Hematopoietic multipotent progenitor cell treated with erythropoietin and hydrocortisone succinate and interleukin-3 and kit ligand, for 8 days (in vitro differentiated cells): ENCODE results near the gene CTDP1.

Experiments
- DNase-seq: peaks from one replicate; pipeline ENCODE4 v3.0.0-alpha.2; 2015

The CTDP1 gene, protein sequence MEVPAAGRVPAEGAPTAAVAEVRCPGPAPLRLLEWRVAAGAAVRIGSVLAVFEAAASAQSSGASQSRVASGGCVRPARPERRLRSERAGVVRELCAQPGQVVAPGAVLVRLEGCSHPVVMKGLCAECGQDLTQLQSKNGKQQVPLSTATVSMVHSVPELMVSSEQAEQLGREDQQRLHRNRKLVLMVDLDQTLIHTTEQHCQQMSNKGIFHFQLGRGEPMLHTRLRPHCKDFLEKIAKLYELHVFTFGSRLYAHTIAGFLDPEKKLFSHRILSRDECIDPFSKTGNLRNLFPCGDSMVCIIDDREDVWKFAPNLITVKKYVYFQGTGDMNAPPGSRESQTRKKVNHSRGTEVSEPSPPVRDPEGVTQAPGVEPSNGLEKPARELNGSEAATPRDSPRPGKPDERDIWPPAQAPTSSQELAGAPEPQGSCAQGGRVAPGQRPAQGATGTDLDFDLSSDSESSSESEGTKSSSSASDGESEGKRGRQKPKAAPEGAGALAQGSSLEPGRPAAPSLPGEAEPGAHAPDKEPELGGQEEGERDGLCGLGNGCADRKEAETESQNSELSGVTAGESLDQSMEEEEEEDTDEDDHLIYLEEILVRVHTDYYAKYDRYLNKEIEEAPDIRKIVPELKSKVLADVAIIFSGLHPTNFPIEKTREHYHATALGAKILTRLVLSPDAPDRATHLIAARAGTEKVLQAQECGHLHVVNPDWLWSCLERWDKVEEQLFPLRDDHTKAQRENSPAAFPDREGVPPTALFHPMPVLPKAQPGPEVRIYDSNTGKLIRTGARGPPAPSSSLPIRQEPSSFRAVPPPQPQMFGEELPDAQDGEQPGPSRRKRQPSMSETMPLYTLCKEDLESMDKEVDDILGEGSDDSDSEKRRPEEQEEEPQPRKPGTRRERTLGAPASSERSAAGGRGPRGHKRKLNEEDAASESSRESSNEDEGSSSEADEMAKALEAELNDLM

DNA sequence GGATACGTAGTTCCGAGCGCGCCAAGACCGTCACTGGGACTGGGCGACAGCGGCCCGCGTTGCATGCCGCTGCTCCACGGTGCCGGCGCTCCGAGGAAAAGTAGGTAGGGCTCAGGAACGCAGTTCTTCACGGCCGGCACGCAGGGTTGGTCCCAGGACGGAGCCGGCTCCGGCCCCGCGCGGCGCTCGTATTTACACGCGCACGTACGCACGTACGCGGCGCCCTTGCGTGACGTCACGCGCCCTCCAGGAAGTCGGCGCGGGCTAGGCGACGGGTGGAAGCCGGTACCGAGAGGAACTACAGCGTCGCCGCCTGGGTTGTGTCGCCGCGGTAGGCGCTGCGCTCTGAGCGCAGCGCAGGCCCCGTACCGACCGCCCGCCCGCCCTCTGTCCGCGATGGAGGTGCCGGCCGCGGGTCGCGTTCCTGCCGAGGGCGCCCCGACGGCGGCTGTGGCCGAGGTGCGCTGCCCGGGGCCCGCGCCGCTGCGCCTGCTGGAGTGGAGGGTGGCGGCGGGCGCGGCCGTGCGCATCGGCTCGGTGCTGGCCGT lies at the start of gene CTDP1:
Gene CTDP1, plus strand, starts transcription at position 252 of the 548 bp plus-strand sequence. Its CDS starts 145 bp downstream, at position 397.
- DNase-seq: peak; percentile 91

DNA sequence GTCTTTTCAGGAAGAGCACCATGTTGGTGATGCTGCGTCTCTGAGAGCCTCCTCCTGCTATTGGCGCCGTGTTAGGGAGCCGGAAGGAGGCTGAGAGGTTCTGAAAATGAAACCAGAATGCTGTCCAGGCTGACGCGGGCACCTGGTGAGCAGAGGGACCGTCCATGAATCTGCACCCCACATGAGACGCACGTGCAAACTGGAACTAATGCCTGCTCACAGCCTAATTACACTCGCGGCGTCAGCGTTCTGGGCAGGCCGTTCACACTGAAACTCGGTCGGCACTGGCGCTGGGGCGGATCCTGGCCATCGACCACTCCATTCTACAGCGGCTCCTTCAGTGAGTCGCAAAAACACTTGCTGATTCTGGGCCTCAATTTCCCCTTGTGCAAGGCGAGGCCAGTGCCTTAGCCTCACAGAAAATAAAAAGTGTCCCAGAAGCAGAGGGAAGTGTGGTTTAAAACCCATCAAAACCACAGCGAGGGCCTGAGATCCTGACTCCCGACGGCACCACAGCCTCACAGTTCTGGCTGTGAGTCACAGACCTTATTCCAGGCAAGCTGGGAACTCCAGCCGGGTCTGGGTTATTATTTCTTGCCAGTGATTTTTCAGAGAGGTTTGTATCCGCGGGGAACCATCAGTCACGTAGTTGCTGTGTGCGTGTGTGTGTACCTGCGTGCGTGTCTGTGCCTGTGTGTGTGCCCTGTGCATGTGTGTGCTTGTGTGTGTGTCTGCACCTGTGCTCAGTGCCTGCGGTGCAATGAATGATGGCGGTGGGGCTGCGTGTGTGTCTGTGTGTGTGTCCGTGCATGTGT lies 49.1 kb upstream of the CTDP1 start:
- no peak for DNase-seq

DNA sequence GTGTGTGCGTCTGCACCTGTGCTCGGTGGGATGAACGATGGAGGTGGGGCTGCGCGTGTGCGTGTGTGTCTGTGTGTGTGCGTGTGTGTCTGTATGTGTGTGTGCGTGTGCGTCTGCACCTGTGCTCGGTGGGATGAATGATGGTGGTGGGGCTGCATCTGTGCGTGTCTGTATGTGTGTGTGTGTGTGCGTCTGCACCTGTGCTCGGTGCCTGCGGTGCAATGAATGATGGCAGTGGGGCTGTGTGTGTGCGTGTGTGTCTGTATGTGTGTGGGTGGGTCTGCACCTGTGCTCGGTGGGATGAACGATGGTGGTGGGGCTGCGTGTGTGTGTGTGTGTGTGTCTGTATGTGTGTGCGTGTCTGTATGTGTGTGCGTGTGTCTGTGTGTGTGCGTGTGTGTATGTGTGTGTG lies 48.5 kb upstream of the CTDP1 start:
- DNase-seq: no peak

DNA sequence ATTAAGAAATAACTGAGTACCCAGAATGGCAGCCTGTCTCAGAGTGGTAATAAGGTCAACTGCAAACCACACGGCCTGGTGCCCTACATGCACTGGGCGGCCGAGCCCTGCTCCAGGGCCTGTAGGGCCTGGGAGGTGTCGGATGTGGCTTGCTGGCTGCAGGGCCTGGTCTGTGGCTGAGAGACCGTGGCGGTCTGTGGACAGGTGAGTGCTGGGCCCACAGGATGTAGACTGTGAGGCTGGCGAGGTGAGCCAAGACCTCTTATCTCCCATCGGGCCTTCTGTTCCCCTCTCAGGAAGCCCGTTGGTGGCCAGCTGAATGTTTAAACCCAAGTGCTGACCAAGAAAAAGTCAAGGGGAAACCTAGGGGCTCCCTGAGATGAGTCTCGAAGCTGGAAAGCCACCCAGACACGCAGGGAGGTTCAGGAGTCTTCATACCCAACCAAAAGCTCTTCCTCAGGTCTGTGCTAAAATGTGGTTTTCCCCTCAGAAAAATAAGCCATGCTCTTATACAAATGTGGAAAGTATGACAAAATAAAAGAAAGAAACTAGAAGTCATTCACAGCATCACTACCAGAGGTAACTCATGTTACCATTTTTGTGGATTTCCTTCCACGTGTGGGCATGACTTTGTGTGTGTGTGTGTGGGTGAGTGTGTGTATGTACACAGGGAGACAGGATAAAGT lies 47.7 kb upstream of the CTDP1 start:
- no peak for DNase-seq

DNA sequence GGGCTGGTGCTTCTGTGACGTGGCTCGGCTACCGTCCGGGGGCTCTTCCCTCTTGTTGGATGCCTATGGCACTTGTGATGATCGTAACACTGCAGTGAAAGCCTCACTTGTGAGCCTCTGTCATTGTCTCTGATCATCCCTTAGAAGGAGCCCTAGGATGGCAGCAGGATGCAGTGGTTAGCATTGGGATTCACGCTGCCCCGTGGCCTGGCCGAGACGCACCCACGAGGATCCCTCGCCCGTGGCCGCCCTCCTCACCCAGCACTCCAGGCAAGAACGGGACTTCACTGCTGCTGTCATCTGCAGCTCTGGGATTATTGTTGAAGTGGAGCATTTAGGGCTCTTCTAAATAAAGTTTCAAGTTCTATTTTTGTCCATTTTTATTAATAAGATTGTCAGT lies 46.8 kb upstream of the CTDP1 start:
- no peak for DNase-seq

DNA sequence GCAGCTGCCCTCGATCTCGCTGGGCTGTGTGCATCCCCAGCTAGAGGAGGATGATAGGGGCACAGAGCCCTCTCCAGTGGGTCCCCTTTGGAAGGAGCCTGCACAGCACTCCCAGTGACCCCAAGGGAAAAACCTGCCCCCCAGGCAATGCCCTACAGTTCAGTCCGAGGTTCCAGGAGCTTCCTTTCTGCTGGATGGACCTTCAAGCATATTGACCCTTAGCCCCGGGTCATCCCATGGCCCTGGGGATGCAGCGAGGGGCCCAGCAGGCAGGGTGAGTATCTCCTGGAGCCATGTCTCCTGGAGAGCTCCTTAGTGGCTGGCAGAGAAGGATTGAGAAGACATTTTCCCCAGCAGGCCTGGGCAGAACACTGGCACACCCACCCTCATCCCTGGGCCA lies 45.4 kb upstream of the CTDP1 start:
- no peak for DNase-seq

DNA sequence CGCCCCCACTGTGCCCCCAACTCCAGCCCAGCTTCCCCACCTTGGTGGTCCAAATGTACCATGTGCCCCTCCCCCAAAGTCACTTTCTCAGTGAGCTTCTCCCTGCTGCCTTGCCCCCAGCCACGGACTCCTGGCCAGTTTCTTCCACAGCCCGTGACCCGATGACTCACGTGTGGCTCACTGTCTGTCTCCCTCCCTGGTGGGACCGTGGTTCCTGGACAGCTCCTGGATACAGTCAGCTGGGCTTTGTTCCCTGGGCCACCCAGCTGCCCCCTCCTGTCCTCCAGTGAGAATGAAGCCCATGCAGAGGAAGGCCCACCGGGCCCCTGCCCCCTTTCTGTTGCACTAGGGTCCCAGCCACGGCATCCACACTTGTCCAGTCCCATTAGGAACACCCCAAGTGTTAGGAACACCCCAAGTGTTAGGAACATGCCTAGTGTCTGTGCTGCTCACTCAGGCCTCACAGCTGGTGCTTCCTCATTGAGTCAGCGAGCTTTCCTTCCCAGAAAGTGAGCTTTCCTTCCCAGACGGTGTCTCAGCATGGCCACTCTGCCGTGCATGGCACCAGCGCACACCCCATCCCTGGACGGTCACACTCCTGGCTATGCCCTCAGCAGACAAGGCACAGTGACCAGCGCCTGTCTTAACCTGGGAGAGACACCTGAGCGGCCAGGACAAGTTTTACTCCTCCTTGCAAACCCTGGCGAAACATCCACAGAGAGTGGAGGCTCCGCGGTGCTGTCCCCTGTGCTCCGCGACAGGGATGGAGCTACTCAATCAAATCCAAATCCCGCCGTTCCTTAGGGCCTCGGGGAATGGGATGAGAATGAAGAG lies 44.8 kb upstream of the CTDP1 start:
- DNase-seq: no peak

DNA sequence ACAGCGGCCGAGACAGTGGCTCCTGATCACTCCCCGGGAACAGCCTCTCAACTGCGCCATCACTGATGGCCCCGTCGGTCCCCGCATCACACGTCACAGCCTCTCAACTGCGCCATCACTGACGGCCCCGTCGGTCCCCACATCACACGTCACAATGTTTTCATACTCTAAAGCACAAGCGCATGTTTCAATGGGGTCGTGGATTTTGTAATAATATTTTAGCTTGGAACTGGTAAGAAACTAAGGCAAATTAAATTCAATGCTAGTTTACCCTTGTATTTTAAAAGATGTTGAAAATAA lies 44.2 kb upstream of the CTDP1 start:
- no peak for DNase-seq

DNA sequence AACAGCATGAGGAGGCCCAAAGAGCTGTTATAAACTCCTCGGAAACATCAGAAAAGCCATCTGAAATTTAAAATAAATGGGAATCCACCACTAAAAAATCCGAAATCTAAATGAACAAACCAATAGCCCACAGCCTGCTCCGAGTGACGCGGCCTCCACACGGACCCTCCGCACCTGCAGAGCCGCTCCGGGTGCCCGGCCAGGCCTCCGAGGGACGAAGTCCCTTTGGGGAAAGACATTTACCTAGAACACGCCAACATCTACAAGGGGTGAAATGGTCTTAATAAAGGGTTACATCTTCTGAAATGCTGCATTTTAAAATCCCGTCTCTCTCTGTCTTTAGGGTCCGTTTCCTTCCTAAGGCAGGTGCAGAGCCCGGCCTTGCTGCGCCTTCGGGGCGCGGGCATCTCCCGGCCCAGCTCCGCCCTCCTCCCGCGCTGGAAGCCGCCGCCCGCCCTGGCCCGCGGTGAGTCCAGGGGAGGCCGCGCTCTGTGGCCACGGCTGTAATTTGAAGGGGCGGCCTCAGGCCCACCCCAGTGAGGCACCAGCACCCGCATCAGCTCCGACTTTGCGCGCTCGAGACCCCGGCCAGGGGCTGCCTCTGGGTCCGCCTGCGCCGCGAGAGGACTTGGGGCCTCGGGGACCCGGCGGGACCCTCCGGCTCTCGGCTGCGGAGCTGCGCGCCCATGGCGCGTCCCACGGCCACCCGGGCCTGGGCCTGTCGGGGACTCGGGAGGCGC lies 42.3 kb upstream of the CTDP1 start:
- DNase-seq: no peak

DNA sequence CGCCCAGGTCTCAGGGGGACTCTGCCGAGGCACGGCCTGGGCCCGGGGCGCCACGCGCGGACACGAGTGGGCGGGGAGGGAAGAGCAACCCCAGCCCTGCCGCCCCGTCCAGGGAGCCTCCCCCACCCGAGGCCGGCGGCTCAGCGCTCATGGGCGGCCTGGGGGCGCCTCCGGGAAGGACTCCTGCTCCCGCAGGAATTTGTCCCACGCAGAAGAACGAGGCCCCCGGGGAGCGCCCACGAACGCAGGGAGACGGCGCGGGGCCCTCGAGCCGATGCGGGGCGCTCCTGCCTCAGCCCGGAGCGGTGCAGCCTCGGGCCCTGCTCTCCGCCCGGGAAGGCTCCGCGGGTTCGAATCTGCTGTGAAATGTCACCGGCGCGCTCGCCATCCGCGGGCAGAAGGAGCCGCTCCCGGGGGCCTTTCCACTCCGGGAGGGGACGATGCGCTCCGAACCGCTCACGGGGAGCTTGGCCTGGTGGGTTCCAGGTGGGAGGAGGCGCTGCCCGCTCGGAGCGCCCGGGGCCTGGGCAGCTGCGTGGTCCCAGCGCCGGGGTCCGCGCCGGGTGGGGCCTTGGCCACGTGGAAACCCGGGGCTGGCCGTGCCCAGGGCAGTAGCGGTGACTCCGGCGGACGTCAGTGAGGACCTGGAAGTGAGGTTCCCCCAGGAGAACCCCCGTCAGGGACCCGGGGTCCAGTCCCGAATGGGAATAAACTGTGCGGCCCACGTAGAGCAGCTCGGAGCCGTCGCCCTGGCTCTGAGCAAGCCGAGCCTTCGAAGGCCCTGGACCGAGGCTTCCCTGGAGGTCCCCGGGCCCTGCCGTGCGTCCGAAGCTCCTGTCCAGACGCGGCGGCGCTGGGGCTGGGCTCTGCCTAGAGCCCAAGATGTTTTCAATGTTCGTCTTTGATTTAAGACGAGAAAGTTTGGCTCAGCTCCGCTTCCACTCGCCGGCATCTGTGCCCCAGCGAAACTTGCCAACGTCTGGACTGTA lies 41.4 kb upstream of the CTDP1 start:
- DNase-seq: no peak

DNA sequence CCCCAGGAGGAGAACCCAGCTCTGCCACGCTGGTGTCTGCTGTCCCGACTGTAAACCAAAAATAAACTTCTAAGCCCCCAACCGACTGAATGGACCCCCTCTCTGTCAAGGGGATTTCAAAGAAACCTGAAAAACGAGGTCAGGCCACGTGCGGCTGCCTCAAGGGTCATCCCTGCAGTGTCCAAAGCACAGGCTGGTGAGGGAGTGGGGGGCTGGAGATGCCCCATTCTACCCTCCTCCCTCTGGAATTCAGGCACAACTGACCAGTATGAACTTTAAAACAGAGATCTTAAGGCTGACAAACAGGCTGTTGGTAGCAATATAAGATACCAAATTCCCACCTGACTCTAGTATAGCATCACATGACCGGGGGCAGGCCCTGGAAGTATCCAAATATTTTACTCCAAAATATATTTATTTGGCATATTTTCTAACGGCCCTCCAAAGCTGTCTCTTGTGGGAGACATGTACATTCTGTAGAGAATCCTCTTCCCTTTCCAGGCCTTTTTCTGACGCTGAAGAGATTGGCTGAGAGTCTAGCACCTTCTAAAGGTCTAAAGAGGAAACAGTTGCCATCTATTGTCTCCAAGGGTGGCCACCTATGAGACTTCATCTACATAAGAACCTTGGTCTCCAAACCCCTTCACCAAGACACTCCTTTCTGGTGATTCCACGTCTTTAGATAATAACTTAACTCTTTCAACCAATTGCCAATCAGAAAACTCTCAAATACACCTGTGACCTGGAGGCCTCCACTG lies 40.4 kb upstream of the CTDP1 start:
- DNase-seq: peak; percentile 31

DNA sequence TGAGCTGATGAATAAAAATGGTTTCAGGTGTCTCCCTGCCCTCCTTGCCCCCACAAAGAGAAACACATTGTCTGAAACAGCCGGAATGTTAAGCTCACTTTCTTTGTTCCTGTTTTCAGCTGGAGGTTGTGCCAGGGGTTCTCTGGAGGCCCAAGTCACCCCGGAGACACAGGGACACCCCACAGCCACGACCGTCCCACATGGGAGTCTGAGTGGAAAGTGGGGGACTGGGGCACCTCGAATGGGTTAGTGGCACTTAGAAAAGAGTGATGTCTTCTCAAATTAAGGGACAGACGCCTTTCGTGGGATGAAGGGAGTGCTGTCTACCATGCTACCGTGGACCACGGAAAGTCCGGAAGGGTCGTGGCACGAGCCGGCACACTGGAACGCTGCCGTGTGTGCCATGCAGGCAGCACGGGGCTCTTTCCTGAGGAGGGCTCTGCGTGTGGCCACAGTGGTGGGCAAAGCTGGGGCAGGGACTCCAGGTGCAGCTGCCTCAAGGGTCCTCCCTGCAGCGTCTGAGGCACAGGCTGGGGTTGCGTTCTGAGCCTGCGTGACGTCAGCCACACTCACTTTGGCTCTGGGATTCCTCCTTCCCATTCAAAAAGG lies 39.4 kb upstream of the CTDP1 start:
- DNase-seq: no peak

DNA sequence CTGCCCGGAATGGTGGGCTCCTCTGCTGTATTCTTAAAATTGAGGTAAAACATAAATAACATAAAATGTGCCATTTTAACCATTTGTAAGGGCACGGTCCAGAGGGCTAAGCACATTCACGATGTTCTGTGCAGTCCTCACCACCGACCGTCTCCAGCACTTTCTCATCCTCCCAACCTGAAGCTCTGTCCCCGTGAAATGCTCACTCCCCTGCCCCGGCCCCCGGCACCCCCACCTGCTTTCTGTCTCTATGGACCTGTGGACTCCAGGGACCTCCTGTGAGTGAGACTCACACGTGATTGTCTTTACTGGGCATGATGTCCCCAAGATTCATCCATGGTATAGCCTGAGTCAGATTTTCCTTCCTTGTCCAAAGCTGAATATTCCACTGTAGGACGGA lies 38.7 kb upstream of the CTDP1 start:
- no peak for DNase-seq

DNA sequence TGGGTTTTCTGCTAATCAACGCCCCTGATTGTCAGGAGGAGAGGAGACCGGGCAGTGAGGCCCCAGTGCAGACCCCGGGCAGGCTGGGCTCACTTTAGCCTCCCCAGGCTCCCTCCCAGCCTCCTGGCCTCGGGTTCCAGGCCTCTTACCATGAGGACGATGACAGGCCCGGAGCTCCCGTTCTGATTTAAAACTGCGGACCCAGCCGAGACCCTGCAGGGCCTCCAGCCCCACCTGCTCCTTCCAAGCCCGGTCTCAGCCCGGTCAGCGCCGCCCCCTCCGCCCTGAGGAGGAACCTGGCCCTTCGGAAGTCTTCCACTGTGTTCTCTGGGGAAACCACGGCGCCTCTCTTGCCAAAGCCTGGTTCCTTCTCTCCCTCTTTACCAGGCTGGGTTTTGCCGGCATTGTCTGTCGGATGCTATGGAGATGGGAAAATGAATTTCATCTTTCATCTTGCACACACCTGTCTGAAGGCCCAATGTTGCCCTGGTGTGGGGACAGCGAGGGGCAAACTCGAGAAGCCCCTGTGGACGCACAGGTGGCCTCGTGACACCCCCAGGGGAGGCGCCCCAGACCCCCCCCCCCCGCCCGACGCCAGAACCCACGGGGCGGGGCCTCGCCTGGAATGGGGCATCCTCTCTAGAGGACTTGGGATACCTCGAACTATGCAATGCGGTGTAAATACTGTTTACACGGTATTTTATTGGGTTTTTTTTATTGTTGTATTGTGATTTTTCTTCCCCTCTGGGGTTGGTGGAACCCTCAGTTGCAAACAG lies 37.7 kb upstream of the CTDP1 start:
- DNase-seq: no peak

DNA sequence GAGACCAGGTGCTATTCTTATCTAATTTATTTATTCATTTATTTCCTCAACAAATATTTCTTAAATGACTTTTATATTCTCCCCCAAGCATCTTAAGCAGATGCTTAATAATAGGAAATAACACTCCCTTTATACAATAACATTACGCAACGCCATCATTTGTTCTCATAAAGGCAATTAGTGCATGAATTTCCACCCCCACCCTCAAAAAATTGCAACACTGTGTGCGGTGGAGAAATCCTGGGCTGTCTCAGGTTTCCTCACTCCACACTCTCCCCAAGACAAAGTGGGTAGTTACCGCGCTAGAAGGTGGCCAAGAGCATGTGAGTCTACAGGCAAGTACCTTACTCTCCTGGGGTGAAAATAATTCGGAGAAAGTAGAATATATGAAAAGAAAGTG lies 37.0 kb upstream of the CTDP1 start:
- no peak for DNase-seq

DNA sequence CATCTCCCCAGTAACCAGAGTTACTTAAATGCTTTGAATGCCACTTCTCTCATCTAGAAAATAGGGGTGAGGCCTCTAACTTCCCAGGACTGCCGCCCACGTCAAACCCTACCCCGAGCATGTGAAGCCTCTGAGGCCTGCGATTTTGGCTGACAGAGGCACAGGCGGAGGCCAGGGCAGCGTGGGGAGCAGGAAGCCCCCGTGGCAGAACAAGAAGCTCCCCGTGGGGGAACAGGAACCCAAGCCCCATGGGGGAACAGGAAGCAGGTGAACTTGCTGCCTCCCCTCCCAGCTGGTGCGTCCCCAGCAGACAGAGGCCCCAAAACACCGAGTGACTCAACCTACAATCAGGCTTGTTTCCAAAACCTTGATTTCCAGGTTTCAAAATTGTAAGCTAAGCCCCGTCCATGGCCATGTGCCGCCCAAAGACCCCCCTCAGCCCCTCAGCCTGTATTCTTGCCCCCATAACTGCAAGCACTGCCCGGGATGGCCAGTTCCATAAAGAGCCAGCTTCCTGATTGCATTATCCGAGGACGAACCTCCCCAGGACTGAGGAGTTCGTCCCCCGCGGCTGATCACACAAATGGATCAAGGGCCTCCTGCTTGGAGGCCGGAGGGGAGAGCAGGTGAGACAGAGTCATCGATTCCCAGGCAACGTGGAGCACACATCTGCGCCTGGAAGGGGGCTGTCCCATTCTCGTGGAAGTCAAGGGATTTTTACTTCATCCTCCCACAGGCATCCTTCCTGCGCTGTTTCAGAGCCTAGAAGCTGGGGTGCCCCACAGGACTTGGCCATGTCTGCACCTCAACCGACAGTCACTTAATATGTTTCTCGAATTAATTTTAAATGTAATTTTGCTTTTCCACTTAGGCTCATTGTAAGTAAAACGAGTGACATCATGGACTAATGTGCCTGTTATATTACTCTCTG lies 36.3 kb upstream of the CTDP1 start:
- no peak for DNase-seq
